HepG2 (cell line): ENCODE results near the gene DUS3L. TPM values are rescaled to one million over a fixed set of nuclear protein-coding genes. Genes with fewer than 3 reads are reported as not detected.

Experiments
- AGO1 ChIP-seq: fragments of 200-400 bp; formaldehyde crosslinking; IDR thresholded peaks from 2 replicates; pipeline ENCODE4 v1.6.1; 2017; ENCODE audit warnings: mild to moderate bottlenecking, low read depth, low read length, moderate library complexity; ENCODE audit not compliant: poor library complexity, severe bottlenecking
- DMAP1 ChIP-seq: IDR thresholded peaks from 2 replicates; pipeline ENCODE4 v1.6.1; 2016
- MYNN ChIP-seq: sonication (generic); formaldehyde crosslinking; IDR thresholded peaks from 2 replicates; pipeline ENCODE4 v1.4.0; 2020; ENCODE audit warnings: mild to moderate bottlenecking, low read depth, missing genetic modification reagents
- NR2F6 ChIP-seq, 2 experiments: IDR thresholded peaks; 2 replicates each; pipeline ENCODE4 v1.6.1; 2016; ENCODE audit warnings: antibody characterized with exemption in 1 of 2, mild to moderate bottlenecking in 1 of 2
- PHB2 ChIP-seq: fragments of 450-650 bp; IDR thresholded peaks from 2 replicates; pipeline ENCODE4 v1.6.1; 2018; ENCODE audit not compliant: partially characterized antibody
- REPIN1 ChIP-seq: sonication (generic); formaldehyde crosslinking; IDR thresholded peaks from 2 replicates; pipeline ENCODE4 v1.8.0; 2022; ENCODE audit warnings: missing genetic modification reagents, low read depth, mild to moderate bottlenecking, borderline replicate concordance
- REST ChIP-seq, 2 experiments: IDR thresholded peaks; 2 replicates each; pipeline ENCODE4 v1.6.1; 2011 to 2012; ENCODE audit warnings: low read length in 2 of 2, borderline replicate concordance in 1 of 2, low read depth in 1 of 2, mild to moderate bottlenecking in 1 of 2, moderate library complexity in 1 of 2
- REXO4 ChIP-seq: sonication (generic); formaldehyde crosslinking; IDR thresholded peaks from 2 replicates; pipeline ENCODE4 v1.8.0; 2022; ENCODE audit warnings: missing genetic modification reagents, mild to moderate bottlenecking, borderline replicate concordance
- TARDBP ChIP-seq: sonication (generic); formaldehyde crosslinking; IDR thresholded peaks from 2 replicates; pipeline ENCODE4 v1.8.0; 2022; ENCODE audit warnings: mild to moderate bottlenecking, missing genetic modification reagents
- ZNF225 ChIP-seq: sonication (generic); formaldehyde crosslinking; IDR thresholded peaks from 2 replicates; pipeline ENCODE4 v1.4.0; 2020; ENCODE audit warnings: mild to moderate bottlenecking, missing genetic modification reagents
- ZNF333 ChIP-seq: sonication (generic); formaldehyde crosslinking; IDR thresholded peaks from 2 replicates; pipeline ENCODE4 v1.4.0; 2020; ENCODE audit warnings: mild to moderate bottlenecking, missing genetic modification reagents, borderline replicate concordance
- ZNF512B ChIP-seq: sonication (generic); formaldehyde crosslinking; IDR thresholded peaks from 2 replicates; pipeline ENCODE4 v1.5.1; 2020; ENCODE audit warnings: missing genetic modification reagents, mild to moderate bottlenecking, borderline replicate concordance
- ZNF687 ChIP-seq: sonication (generic); formaldehyde crosslinking; IDR thresholded peaks from 2 replicates; pipeline ENCODE4 v1.5.1; 2020; ENCODE audit warnings: mild to moderate bottlenecking, missing genetic modification reagents, moderate library complexity
- polyA plus RNA-seq, 8 experiments: library from polyadenylated mRNA; depleted of rRNA in 3 of 8; stranded (reverse) in 7 of 8; unstranded in 1 of 8; fragments of >200 nt; fragmentation: Illumina TruSeq in 4 of 8; extraction: Trizol in 4 of 8; gene quantifications; 2 replicates each; pipeline versions ENCODE4 v1.2.1 to v1.2.3, GENCODE V29; 2011 to 2016; ENCODE audit warnings: low read depth in 4 of 8, missing spikeins in 1 of 8, mixed read lengths in 1 of 8; ENCODE audit not compliant: insufficient read depth in 1 of 8
- total RNA-seq, 5 experiments: library from RNA; depleted of rRNA; stranded (reverse); fragments of >200 nt; fragmentation: Illumina TruSeq; extraction: Trizol; gene quantifications; 2 replicates each; pipeline ENCODE4 v1.2.3, GENCODE V29; 2016; ENCODE audit warnings: low read depth in 1 of 5
- TF ChIP-seq, protein P1 (sequence below): fragments of 450-650 bp; IDR thresholded peaks from 2 replicates; pipeline ENCODE4 v1.6.1; 2016

DUS3L gene
- total and polyA plus RNA-seq, 2 of the 13 experiments (the other 11 are each of a cell fraction or from before 2014, with no cell fraction given), result 13.3 to 25.1 TPM

GRCh38 chr19:5790559-5791520 is at the start of gene DUS3L (continued):
- TF ChIP-seq REPIN1 (CRISPR knock-in tag) (peak; percentile 94), AGO1 (peak; percentile 69), TARDBP (CRISPR knock-in tag) (peak; percentile 95), ZNF512B (CRISPR knock-in tag) (no peak), ZNF333 (CRISPR knock-in tag) (peak; percentile 91; the same call in 1 of the 2 replicates), ZNF225 (CRISPR knock-in tag) (peak; percentile 91), DMAP1 (CRISPR knock-in tag) (peak; percentile 100), REST (IDR thresholded peaks at IDR 0.05; ENCODE audit: borderline replicate concordance in 1 of 2, low read depth in 1 of 2, low read length in 2 of 2) (no peak), ZNF687 (peak; percentile 100), NR2F6 (IDR thresholded peaks at IDR 0.05) (peak; percentile 38; the same call in 1 of the 2 replicates), NR2F6 (CRISPR knock-in tag; IDR thresholded peaks at IDR 0.05) (0 out of 2 replicates have a peak, but pooled peaks have one; percentile 19), PHB2 (no peak), MYNN (CRISPR knock-in tag) (0 out of 2 replicates have a peak, but pooled peaks have one; percentile 26), REXO4 (no peak; the same call in 1 of the 2 replicates)
- TF ChIP-seq, protein P1, sequence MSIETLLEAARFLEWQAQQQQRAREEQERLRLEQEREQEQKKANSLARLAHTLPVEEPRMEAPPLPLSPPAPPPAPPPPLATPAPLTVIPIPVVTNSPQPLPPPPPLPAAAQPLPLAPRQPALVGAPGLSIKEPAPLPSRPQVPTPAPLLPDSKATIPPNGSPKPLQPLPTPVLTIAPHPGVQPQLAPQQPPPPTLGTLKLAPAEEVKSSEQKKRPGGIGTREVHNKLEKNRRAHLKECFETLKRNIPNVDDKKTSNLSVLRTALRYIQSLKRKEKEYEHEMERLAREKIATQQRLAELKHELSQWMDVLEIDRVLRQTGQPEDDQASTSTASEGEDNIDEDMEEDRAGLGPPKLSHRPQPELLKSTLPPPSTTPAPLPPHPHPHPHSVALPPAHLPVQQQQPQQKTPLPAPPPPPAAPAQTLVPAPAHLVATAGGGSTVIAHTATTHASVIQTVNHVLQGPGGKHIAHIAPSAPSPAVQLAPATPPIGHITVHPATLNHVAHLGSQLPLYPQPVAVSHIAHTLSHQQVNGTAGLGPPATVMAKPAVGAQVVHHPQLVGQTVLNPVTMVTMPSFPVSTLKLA, result peak; percentile 97
